Measurements from ENCODE around the gene EPB41L2.

The EPB41L2 gene

DNA sequence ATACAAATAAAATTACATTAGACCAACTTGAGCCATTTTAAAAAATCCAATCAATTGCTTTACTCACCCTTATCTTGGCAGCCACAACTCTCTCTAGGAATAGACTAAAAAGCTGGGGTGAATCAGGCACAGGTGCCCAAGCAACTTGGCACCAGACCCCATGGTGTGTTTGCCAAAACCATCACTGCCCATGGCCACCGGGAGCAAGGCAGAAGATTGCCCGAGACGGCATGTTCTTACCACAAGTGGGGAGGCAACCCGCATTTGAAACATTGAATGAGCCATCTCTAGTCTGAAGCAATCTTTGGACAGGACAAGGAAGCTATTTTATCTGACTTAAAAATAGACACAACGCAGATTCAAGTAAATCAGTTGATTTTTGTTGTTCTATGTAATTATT, 166.8 kb downstream of the EPB41L2 start:
- no peak for DNase-seq

DNA sequence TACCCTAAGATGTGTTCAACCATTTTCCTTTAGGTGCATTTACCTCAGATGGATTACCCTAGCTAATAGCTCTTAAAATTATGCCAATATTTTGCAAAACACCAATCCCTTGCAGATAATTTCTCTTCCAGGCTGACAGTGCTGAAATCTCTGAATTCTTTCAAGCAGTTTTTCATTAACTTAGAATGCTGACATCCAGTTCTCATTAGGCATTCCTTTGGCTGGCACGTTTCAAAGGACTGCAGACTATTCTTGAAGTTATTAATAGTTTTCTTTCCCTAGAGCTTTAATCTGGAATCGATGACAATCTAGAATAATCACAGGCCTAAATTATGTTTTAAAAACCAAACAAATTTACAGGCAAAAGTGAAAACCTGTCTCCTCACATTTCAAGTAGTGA, 167.5 kb downstream of the EPB41L2 start:
- no peak for DNase-seq

DNA sequence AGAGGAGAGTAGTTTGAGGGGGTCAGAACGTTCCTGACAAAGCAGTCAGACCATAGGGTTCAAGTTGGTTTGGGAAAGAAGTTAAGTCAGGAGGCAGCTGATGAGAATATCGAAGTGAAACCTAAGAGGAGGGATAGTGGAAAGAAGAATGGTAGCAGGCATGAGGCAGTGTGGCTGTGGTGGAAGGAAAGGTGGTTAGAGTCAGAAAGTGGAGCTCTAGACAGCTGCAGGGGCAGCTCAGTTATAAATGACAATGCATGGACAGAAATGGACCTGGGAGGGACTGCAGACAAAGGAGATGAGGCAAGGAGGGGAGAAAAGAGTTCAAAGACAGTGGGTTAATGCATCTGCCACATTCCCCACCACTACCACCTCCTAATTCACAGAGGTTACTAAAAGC, 169.3 kb downstream of the EPB41L2 start:
- no peak for DNase-seq

DNA sequence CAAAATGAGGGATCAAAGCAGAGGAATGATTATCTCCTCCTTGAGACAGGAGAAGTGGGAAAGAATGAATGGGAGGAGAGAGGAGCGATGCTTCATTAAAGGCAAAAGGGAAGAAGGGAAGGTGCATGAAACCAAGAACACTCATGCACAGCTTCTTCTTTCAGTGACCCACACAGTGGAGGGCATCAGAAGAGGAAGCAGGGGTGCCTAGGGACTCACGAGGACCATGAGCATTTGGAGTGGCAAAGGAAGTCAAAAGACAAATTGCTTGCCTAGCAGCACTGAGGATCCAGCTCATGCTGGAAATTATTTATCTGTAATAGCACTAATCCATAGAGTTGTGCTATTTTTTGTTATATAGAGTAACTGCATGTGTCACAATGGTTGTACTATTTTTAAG, 169.8 kb downstream of the EPB41L2 start:
- DNase-seq: no peak

DNA sequence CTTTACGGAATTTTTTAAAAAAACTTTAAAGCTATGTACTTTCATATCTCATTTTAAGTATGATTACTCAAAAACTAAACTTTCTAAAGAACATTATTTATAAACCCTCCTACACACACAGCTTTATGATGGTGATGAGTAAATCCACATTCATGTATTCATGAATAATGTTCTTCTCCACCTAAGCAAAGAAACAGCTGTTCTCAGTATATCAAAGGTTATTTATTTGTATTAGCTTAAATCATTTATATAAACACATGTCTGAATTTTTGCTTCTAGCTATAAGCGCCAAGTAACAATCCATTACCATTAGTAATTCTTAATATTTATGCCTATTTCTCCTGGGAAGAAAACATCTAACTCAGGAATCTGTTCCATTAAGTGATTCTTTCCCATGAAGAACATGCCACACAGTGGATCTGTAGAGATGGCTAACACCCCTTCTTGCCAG, 172.5 kb downstream of the EPB41L2 start:
- no peak for DNase-seq

DNA sequence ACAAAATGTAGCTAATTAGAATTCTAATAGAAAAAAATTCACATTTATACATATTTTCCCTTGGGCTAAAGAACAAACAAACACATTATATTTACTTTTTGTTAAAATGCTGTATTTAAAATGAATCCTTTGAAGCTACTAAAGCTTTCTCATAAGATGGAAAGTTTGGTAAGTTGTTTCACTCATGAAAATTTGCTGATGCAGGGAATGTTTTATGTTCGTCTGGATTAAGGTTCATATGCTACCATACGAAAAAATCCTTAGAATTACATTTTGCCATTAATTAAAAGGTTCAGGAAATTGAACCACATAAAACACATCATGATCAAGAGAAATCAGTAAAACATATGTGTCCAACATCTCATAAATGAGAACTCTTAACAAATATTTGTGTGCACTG, 173.6 kb downstream of the EPB41L2 start:
- DNase-seq: no peak

DNA sequence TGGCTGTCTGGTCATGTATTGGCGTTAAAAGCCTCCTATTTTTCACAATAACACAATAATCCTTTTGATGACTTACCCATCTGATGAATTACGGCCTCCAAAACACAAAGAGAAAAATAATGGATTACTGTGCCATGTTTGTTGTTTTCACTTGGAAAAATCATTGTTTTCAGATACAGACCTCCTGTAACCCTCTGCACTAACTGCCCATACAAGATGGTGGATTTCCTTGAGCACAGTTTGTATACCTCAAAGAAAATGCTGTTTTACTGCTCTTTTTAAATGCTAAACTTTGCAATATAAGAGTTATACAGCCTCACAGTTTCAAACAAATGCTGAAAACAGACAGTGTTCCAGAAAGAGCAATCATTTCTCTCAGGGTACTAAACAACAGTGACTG, 174.8 kb downstream of the EPB41L2 start:
- DNase-seq: no peak

DNA sequence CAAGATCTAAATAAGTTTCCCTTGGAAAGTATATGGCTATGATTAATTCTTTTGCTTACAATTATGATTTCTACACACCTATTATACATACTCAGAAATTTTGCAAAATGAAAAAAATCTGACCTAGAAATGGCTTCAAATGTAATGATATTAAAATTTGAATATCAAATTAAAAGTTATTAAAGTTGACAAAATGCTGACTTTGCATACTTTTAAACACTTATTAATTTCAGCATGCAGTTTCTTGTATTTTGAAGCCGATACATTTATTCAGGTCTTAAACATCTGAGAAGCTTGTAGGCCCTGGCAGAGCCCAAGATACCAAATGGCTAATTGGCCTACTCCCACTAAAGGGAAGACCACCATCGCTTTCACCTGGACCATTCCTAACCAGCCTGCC, 176.1 kb downstream of the EPB41L2 start:
- DNase-seq: no peak

DNA sequence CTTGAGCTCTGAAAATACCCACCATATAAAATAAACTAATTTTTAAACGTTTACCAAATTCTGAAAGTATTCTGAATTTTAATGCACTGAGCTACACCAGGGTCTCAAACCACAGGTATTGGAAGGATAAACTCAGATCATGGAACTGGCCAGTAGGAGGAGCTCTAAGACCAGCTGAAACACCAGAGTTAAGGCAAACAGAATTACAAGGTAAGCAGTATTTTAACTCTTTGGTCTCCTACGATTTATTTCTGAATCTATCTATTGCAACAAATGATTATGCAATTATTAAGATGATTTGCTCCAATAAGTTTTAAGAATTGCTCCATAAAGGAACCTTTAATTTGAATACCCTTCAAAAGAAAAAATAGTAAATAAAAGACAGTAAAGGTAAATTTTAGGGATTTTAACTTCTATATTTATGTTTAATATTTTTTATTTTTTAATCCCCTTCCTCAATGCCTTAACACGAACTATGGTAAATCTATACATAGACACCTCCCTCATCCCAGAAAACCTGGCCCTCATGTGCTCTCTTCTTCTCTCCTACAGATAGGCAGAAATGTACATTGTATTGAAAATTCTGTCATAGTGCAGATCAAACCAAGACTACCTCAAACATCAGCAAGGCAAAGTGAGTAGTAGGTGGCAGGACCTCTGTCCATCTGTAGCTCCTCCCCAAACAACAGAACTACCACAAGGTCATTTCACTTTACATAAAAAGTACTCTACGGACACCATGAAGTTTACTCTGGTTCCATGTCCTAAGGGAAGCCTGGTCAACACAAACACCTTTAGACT, 177.5 kb downstream of the EPB41L2 start:
- peak; percentile 77 for DNase-seq

DNA sequence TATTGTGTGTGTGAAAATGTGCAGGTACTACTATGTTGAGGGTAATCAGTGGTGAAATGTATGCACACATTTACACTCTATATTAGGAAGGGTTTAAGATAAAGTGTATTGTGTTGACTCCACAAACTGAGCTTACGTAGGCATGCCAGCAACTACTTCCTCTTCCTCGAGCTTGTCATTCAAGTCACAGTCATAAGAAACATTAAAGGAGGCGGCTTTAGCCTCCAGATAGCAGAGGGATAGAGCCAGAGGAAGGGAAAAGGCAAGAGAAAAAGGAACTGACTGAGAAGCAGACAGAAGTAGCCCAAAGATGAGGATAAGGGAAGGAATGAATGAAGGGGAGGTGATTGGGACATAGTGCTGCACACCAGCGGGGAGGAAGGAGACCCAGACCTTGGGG, 180.7 kb downstream of the EPB41L2 start:
- DNase-seq: no peak

DNA sequence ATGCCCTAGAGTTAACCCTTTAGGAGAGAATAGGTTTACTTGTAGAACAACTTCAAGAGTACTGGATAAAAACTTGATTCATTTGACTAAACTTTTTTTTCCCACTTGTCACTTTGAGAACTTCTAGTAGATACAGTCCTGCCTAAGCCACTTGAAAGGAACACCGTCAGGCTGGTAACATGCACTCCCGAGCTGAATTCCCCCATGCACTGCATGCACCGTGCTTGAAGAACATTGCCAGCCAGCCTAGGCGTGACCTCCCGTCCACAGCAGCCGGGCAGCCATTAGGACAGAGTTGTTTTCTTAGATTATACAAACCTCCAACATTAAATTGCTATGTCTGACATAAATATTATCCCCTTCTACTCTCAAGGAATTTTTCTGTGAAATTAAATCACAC, 183.2 kb downstream of the EPB41L2 start:
- DNase-seq: no peak

DNA sequence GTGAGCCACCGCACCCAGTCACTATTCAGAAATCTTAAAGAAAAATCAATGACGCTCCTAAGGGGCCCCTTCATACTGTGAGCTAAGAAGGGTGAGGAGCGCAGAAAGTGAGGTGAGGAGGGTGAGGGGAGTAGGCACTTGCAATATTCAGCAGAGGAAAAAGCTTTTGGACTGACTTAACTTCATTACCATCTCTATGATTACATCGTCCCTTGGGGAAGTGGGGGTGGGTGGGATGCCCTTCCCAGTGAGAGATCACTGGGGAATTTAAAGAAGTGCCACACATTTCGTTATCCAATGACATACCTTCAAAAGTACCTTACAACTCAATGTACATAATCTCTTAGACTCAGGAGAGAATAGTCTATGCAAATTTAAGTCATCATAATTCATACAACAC, 189.3 kb downstream of the EPB41L2 start:
- DNase-seq: no peak

DNA sequence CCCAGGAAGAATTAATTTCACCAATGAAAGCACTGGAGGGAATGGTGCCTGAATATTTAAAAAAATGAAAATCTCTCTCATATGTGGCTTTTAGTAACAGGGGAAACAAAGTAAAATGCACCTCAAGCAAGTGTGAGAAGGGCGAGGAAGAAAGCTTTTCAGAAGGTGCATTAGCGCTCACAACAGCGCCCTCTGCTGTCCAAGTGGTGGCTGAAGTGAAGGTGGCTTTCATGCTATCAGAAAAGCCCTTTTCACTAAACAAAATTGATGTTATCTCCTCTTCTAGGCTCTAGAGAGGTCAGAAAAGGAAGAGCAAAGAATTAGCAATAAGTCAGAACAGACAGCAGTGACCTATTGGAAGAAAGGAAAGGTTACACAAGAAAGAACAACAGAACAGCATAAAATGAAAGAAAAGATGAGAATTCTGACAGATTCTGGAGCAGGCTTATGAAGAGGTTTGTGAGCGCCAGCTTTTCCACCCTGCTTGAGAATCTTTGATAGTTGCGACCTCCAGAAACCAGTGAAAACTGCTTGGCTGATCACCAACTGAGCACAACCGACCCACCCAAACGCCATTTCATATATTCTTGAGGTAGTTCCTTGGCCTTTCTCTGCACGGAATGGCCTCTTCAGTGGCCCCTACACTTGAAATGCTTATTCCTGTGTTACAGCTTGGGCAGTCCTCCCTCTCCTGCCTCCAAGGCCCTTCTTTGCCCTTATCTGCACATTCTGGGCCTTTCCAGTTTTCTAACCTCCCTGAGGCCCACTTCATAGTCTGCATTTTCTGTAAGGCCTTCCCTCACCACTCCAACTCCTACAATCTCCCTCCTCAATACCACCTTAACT, 190.6 kb downstream of the EPB41L2 start:
- DNase-seq: peak; percentile 82

DNA sequence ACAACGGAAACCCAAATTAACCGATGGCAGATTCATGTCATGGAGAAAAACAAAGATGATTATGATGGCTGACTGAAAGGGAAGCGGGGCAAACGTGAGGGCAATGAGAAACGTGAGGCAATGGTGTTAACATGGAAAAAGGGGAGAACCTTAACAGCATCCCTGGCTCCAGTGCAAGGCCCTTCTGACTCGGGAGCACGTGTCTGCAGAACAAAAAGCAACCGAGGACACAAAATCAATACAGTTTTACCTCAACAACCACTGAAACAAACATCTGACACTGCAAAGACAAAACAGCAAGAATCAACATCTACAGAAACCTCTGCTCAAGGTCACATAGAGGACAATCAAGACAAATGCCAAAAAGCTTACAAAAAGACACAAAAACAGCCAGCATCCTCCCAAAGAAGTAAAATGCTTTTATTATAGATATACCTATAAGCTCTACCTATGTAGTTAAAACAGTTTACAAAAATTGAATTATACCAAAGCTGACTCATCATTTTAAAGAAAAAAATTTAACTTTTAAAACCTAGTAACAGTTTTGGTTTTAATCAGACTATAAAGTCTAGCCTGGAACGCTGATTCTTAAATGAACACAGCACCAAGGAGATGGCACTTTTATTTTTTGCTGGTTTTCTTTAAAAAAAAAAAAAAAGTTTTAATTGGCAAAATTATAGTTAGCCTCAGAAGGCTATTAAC, 192.7 kb downstream of the EPB41L2 start:
- no peak for DNase-seq

DNA sequence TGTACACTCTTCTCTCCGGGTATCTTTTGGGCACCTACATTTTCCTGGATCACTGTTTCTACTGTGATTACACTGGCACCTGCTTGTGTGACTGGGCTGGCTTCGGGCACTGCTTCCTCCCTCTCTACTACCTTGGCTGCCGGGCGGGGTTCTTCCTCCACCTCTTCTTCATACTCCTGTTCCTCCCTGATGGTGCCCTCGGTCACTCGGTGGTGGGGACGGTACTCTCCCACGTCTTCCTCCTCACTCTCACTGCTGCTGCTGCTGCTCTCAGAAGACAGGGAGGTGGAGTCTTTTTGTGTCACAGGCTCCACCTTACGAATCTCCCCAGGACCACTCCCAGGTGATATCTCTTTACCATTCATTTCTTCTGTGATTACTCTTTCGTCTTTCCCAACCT, 193.4 kb downstream of the EPB41L2 start:
- DNase-seq: no peak

DNA sequence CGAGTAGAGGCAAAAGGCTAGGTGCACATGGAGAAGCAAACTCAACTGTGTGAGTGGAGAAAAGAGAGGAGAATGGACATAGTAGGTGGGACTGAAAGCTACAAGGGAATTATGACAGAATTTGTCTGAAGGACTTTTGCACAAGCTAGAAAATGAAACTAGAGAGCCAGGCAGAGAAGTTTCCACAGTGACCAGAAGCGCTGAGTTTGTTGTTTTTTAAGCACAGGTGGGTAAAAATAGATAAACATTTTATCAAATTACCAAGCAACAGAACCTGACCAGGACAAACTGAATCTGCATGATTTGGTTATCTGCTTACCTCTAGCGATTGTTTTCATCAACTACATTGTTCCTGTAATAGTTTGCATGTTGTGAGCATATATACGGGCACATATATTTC, 197.3 kb downstream of the EPB41L2 start:
- DNase-seq: no peak

DNA sequence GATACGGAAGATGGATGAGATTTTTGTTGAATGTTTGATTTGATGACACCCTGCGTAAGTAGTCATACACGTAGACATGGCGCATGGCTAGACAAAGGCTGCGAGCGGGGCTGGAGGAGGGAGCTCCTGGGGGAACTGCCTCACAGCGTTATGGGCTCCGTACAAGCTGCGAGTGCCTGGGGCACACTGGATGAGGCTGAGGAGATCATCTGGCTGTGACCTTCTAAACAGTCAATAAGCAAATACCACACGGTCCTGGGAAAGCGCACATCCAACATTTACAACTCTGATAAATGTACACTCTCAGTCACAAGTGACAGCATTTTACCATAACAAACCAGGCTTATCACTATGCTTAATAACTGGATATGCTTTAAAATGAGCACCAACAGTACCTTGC, 198.7 kb downstream of the EPB41L2 start:
- no peak for DNase-seq

DNA sequence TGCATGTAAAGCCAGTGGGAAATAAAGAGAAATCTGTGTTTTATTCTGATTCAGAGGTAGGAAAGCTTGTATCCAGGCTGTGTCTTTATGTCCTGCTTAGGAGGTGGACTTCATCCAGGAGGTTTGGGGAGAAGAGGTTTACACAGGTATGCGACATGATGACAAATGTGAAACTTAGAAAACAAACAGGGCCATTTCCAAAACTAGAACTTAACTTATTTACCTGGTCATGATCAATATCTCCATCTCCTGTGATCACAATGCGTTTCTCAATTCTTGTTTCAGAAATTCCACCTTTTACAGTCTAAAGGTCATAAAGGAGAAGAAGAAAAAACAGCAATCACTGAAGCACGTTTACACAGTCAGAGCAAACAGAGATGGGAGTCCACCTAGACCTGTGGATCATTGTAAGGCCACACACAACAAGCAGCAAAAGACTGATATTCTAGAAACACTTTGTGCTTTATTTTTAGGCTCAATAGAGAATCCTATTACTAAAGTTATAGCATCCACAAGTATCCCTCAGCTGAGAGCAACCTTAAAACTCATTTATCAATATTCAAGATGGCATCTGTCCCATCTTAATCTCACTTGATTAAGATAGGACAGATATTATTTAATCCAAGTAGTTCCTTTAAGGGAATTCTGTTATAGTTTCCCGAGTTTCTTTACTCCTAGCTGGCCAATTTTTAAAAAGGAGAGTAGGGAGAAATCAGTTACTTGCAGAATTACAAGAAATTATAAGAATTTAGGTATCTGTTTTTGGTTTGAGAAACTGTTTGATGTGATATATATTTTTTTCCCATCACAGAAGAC, 199.4 kb downstream of the EPB41L2 start:
- DNase-seq: no peak

DNA sequence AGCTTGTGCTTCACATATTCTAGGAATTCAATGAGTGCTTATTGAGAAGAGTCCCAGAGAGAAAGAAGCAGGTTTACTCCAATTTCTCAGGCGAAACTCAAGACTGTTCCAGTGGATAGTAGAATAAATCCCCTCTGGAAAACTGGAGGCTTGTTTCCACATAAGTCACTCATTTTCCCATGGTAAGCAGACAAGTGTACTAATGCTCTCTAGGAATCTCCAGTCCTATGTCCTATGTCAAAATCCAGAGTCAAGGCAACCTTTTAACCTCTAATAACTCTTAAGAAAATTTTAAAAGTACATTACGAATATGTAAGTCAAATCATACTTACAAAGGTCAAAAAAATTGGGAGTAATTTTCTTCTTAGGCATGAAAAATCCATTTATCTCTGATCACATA, 200.7 kb downstream of the EPB41L2 start:
- no peak for DNase-seq

DNA sequence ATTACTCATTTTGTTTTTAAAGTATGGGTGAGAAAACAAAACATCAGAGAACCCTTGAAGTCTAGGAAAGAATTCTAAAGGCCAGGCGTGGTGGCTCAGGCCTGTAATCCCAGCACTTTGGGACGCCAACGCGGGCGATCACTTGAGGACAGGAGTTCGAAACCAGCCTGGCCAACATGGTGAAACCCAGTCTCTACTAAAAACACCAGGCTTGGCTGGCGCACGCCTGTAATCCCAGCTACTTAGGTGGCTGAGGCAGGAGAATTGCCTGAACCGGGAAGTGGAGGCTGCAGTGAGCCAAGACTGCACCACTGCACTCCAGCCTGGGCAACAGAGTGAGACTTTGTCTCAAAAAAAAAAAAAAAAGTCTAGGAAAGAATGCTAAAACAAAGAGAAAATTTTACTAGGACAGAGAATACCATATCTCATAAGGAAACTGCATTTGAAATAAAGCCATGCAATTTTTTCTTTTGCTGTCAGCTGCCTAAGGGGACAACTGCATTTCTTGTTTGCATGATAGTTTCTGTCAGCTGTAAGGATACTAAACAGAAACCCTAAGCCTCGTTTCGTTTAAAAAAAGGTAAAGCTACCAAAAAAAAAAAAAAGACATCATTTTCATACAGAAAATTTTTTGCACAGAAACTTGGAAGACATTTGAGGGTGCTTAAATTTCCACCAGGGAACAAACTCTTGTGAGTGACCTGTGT, 203.7 kb downstream of the EPB41L2 start:
- no peak for DNase-seq

DNA sequence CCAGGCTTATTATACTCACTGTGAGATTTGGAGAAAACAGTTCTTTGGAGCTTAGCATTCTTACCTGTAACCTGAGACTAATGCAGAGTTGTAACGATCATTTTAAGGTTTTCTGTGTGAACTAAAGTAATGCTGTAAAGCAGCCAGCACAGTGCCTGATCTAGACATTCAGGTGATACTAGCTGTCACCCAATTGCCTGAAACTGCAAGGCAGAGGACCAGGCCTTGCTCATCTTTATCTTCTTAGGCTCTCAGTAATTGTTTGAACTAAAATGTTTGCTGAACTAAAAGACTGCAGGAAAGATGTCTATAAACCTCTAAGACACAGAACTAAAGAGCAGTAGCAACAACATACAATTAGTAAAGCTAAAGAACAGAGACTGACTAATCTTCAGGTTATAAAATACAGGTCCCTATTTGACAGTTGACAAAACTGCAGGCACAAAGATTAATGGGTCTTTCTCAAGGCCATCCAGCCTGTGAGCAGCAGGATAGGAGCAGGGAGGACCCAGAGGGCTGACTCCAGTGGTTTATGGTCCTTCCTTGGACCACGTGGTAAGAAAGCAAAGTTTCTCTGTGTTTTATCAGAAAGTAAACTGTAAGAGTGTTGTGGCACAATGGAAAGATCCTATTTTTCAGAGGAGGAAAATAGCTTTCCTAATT, 204.4 kb downstream of the EPB41L2 start:
- no peak for DNase-seq

DNA sequence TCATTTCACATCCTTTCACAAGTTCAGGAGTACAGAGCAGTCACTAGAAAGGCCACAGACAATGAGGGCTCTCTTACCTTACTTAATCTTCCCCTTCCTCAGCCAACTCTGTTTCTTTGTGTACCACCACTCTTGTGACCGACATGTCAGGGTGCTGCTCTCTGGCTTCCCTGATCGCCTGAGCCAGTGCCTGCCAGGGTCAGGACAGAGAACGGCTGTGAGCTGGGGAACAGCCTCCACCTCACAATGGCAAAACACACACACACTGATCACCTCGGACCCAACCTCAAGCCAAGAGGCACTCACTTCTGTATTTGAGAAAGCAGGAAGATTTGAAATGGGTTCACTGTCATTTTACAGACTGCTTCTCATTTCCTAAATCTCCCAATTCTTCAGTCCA, 205.0 kb downstream of the EPB41L2 start:
- no peak for DNase-seq
